K562 (cell line): ENCODE data around the gene HSF2BP. TPM values are rescaled to one million over a fixed set of nuclear protein-coding genes. Genes with fewer than 3 reads are reported as not detected.
A peak's percentile ranks its signal among the peaks of the same experiment; 100 is the strongest.

Source experiments
- FOXP4 ChIP-seq: sonication (generic); formaldehyde crosslinking; IDR thresholded peaks from 2 replicates; pipeline ENCODE4 v1.8.0; 2022; ENCODE audit warnings: mild to moderate bottlenecking, missing genetic modification reagents, borderline replicate concordance
- polyA plus RNA-seq, 8 experiments: library from polyadenylated mRNA; depleted of rRNA in 4 of 8; stranded (reverse) in 5 of 8; unstranded in 3 of 8; fragments of >200 nt; fragmentation: Nextera tagmentation in 2 of 8; fragmentation: Illumina TruSeq in 1 of 8; extraction: Ambion mirVana in 2 of 8; extraction: Trizol in 1 of 8; gene quantifications; 2 replicates each; pipeline versions ENCODE4 v1.2.1 to v1.2.3, GENCODE V29; 2011 to 2014; ENCODE audit warnings: inconsistent platforms in 1 of 8, missing spikeins in 1 of 8
- total RNA-seq, 7 experiments: library from RNA; depleted of rRNA in 6 of 7; stranded (reverse); fragments of >200 nt in 6 of 7; fragmentation: Illumina TruSeq in 2 of 7; extraction: Trizol in 2 of 7; gene quantifications; 2 replicates each; pipeline versions ENCODE4 v1.2.1 to v1.2.3, GENCODE V29; 2011 to 2021; ENCODE audit warnings: low replicate concordance in 1 of 7
- TF ChIP-seq, protein P1 (sequence below), 2 experiments: fragments of 450-650 bp; formaldehyde crosslinking in 1 of 2; IDR thresholded peaks; 2 replicates each; pipeline versions ENCODE4 v1.4.0 to v1.6.1; 2014 to 2020; ENCODE audit warnings: mild to moderate bottlenecking in 2 of 2, borderline replicate concordance in 1 of 2, low read depth in 1 of 2

Gene HSF2BP
- total and polyA plus RNA-seq, 9 of the 15 experiments (the other 6 are each of a cell fraction or from before 2014, with no cell fraction given): 0.04 to 0.57 (median 0.20) TPM; not detected in 2

- TF ChIP-seq, protein P1, sequence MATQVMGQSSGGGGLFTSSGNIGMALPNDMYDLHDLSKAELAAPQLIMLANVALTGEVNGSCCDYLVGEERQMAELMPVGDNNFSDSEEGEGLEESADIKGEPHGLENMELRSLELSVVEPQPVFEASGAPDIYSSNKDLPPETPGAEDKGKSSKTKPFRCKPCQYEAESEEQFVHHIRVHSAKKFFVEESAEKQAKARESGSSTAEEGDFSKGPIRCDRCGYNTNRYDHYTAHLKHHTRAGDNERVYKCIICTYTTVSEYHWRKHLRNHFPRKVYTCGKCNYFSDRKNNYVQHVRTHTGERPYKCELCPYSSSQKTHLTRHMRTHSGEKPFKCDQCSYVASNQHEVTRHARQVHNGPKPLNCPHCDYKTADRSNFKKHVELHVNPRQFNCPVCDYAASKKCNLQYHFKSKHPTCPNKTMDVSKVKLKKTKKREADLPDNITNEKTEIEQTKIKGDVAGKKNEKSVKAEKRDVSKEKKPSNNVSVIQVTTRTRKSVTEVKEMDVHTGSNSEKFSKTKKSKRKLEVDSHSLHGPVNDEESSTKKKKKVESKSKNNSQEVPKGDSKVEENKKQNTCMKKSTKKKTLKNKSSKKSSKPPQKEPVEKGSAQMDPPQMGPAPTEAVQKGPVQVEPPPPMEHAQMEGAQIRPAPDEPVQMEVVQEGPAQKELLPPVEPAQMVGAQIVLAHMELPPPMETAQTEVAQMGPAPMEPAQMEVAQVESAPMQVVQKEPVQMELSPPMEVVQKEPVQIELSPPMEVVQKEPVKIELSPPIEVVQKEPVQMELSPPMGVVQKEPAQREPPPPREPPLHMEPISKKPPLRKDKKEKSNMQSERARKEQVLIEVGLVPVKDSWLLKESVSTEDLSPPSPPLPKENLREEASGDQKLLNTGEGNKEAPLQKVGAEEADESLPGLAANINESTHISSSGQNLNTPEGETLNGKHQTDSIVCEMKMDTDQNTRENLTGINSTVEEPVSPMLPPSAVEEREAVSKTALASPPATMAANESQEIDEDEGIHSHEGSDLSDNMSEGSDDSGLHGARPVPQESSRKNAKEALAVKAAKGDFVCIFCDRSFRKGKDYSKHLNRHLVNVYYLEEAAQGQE (IDR thresholded peaks at IDR 0.05; ENCODE audit: borderline replicate concordance): peak; percentile 40; the same call in 1 of the 2 replicates
- TF ChIP-seq, protein P1 (CRISPR knock-in tag; IDR thresholded peaks at IDR 0.05; ENCODE audit: low read depth): no peak
- no peak for TF ChIP-seq FOXP4
Measured at GRCh38 chr21:43653626-43654025, 5.7 kb downstream of the HSF2BP start (continued).
